GM12891 (cell line): Measurements from ENCODE around the gene IL31RA.

Source experiments
- POLR2A ChIP-seq: IDR thresholded peaks from 2 replicates; pipeline ENCODE4 v1.6.1; 2011; ENCODE audit warnings: low read depth, low read length, control low read depth
- POLR2AphosphoS5 ChIP-seq: IDR thresholded peaks from 2 replicates; pipeline ENCODE4 v1.6.1; 2011; ENCODE audit warnings: low read depth, low read length, control low read depth
- POU2F2 ChIP-seq: IDR thresholded peaks from 2 replicates; pipeline ENCODE4 v1.6.1; 2011; ENCODE audit warnings: low read depth, mild to moderate bottlenecking, control low read depth, low read length, moderate library complexity
- TAF1 ChIP-seq: IDR thresholded peaks from 2 replicates; pipeline ENCODE4 v1.6.1; 2011; ENCODE audit warnings: low read depth, low read length, control low read depth

- no peak for TF ChIP-seq POLR2A
- no peak for TF ChIP-seq POLR2AphosphoS5
- TF ChIP-seq TAF1: no peak
- no peak for TF ChIP-seq POU2F2
Measured at GRCh38 chr5:55866485-55866884, 15.3 kb downstream of the IL31RA start.
